SK-N-SH (cell line): ENCODE results near the gene DPYSL4. TPM values are rescaled to one million over a fixed set of nuclear protein-coding genes. Genes with fewer than 3 reads are reported as not detected.

Experiments used
- CTCF ChIA-PET: fragments of 300-600, 350-600 bp; formaldehyde crosslinking; extraction: SDS; loops from one replicate; lab custom pipeline; 2021; lab: Yijun Ruan, JAX
- POLR2A ChIA-PET: fragments of 350-600 bp; sonication (Branson Sonifier 250); formaldehyde crosslinking; extraction: SDS; loops from one replicate; lab custom pipeline; 2020; ENCODE audit warnings: antibody characterized with exemption, inconsistent platforms; lab: Yijun Ruan, JAX
- DNase-seq: peaks from one replicate; pipeline ENCODE4 v3.0.0; 2012
- H2AFZ ChIP-seq: fragments of 200-600 bp; sonication (generic); 2 replicates; pipeline ENCODE4 v1.8.1; 2016; ENCODE audit warnings: antibody characterized with exemption, mild to moderate bottlenecking, low read depth
- H3F3A ChIP-seq: fragments of 200-600 bp; sonication (generic); replicated peaks from 2 replicates; pipeline ENCODE3; 2016; ENCODE audit warnings: antibody characterized with exemption, mild to moderate bottlenecking; ENCODE audit not compliant: insufficient read depth
- H3K27ac ChIP-seq, 2 experiments: fragments of 200-500 bp in 1 of 2; fragments of 200-600 bp in 1 of 2; sonication (Bioruptor generic) in 1 of 2; sonication (generic), shearing (Covaris generic) in 1 of 2; 2 replicates each; pipeline versions ENCODE4 v1.5.1 to v1.6.1; 2014 to 2016; ENCODE audit warnings: low read depth in 2 of 2, inconsistent platforms in 1 of 2, low read length in 1 of 2, mild to moderate bottlenecking in 1 of 2, mixed read lengths in 1 of 2
- H3K27me3 ChIP-seq: fragments of 200-600 bp; sonication (generic), shearing (Covaris generic); 2 replicates; pipeline ENCODE4 v1.6.1; 2016; ENCODE audit warnings: mixed run types; ENCODE audit not compliant: insufficient read depth
- H3K36me3 ChIP-seq, 2 experiments: fragments of 200-500 bp in 1 of 2; fragments of 200-600 bp in 1 of 2; sonication (Bioruptor generic) in 1 of 2; sonication (generic) in 1 of 2; replicated peaks in 1 of 2; 2 replicates each; pipeline versions ENCODE3 to v1.5.1; 2014 to 2016; ENCODE audit warnings: low read length in 1 of 2, mild to moderate bottlenecking in 1 of 2; ENCODE audit not compliant: insufficient read depth in 2 of 2, control insufficient read depth in 1 of 2
- H3K4me1 ChIP-seq, 2 experiments: fragments of 200-500 bp in 1 of 2; fragments of 200-600 bp in 1 of 2; sonication (Bioruptor generic) in 1 of 2; sonication (generic), shearing (Covaris generic) in 1 of 2; 2 replicates each; pipeline versions ENCODE4 v1.5.1 to v1.6.1; 2014 to 2016; ENCODE audit warnings: low read depth in 1 of 2, low read length in 1 of 2, mixed run types in 1 of 2; ENCODE audit not compliant: insufficient read depth in 2 of 2, control insufficient read depth in 1 of 2
- H3K4me2 ChIP-seq: fragments of 200-600 bp; sonication (generic), shearing (Covaris generic); 2 replicates; pipeline ENCODE4 v1.6.1; 2017; ENCODE audit warnings: mixed run types
- H3K4me3 ChIP-seq, 2 experiments: fragments of 200-500 bp in 1 of 2; fragments of 200-600 bp in 1 of 2; sonication (Bioruptor generic) in 1 of 2; sonication (generic), shearing (Covaris generic) in 1 of 2; 2 replicates each; pipeline versions ENCODE4 v1.5.1 to v1.8.1; 2014 to 2016; ENCODE audit warnings: low read depth in 2 of 2, inconsistent platforms in 1 of 2, low read length in 1 of 2, mild to moderate bottlenecking in 1 of 2, mixed read lengths in 1 of 2, moderate library complexity in 1 of 2
- H3K79me2 ChIP-seq: fragments of 200-600 bp; sonication (generic); 2 replicates; pipeline ENCODE4 v1.8.1; 2017; ENCODE audit warnings: mild to moderate bottlenecking; ENCODE audit not compliant: insufficient read depth
- H3K9ac ChIP-seq: fragments of 200-600 bp; sonication (generic); 2 replicates; pipeline ENCODE4 v1.6.1; 2017; ENCODE audit warnings: mixed run types
- H3K9me2 ChIP-seq: fragments of 200-600 bp; sonication (generic); 2 replicates; pipeline ENCODE4 v1.6.1; 2017; ENCODE audit warnings: mixed run types
- H3K9me3 ChIP-seq: fragments of 200-600 bp; sonication (generic); 2 replicates; pipeline ENCODE4 v1.6.1; 2017; ENCODE audit warnings: mixed run types, mild to moderate bottlenecking, moderate library complexity
- H4K20me1 ChIP-seq: fragments of 200-600 bp; sonication (generic); 2 replicates; pipeline ENCODE4 v1.6.1; 2017; ENCODE audit warnings: mild to moderate bottlenecking, mixed run types; ENCODE audit not compliant: insufficient read depth
- ELF1 ChIP-seq: IDR thresholded peaks from 2 replicates; pipeline ENCODE4 v1.4.0; 2012
- EP300 ChIP-seq, 2 experiments: IDR thresholded peaks; 2 replicates each; pipeline versions ENCODE4 v1.4.0 to v1.6.1; 2012; ENCODE audit warnings: borderline replicate concordance in 1 of 2, low read depth in 1 of 2, low read length in 1 of 2
- FOXJ3 ChIP-seq: sonication (generic); formaldehyde crosslinking; IDR thresholded peaks from 2 replicates; pipeline ENCODE4 v1.5.1; 2020; ENCODE audit warnings: mild to moderate bottlenecking, missing genetic modification reagents
- FOXM1 ChIP-seq: IDR thresholded peaks from 2 replicates; pipeline ENCODE4 v1.4.0; 2012; ENCODE audit warnings: low read depth, mild to moderate bottlenecking
- GABPA ChIP-seq: IDR thresholded peaks from 2 replicates; pipeline ENCODE4 v1.4.0; 2012; ENCODE audit warnings: low read depth, mild to moderate bottlenecking
- MAX ChIP-seq: IDR thresholded peaks from 2 replicates; pipeline ENCODE4 v1.4.0; 2012; ENCODE audit warnings: low read depth
- MXI1 ChIP-seq: IDR thresholded peaks from 2 replicates; pipeline ENCODE4 v1.6.1; 2012; ENCODE audit warnings: mild to moderate bottlenecking, low read depth, low read length, improper control_type of control experiment
- PBX3 ChIP-seq: IDR thresholded peaks from 2 replicates; pipeline ENCODE4; 2012
- RAD21 ChIP-seq: IDR thresholded peaks from 2 replicates; pipeline ENCODE4 v1.6.1; 2012; ENCODE audit warnings: mild to moderate bottlenecking, low read length
- REST ChIP-seq: IDR thresholded peaks from 2 replicates; pipeline ENCODE4 v1.6.1; 2012; ENCODE audit warnings: mild to moderate bottlenecking, low read depth, low read length, moderate library complexity
- SIN3A ChIP-seq: IDR thresholded peaks from 2 replicates; pipeline ENCODE4 v1.6.1; 2012; ENCODE audit warnings: low read depth, mild to moderate bottlenecking, low read length, moderate library complexity, borderline replicate concordance
- USF2 ChIP-seq: fragments of 150-350 bp; IDR thresholded peaks from 2 replicates; pipeline ENCODE4 v1.6.1; 2017; ENCODE audit warnings: antibody characterized with exemption, low read length, low read depth, borderline replicate concordance
- ZBTB33 ChIP-seq: IDR thresholded peaks from 2 replicates; pipeline ENCODE4 v1.4.0; 2012; ENCODE audit warnings: low read depth, borderline replicate concordance
- WGBS: methylation state at CpG from one replicate; pipeline ENCODE4 v1.1.6; 2017; ENCODE audit warnings: low lambda C conversion rate; 5-methylcytosine and 5-hydroxymethylcytosine counted together
- polyA plus RNA-seq, 3 experiments: library from polyadenylated mRNA; depleted of rRNA; stranded (reverse); fragments of >200 nt; gene quantifications; 2 replicates each; pipeline ENCODE4 v1.2.3, GENCODE V29; 2012

The DPYSL4 gene
- polyA plus RNA-seq, 1 of the 3 experiments (the other 2 are of a cell fraction), result 21.8 TPM

GRCh38 chr10:132228616-132229015, 41.9 kb downstream of the DPYSL4 start:
- no peaks in the 10 kb centered on the region for H4K20me1 ChIP-seq
- ChIA-PET CTCF (interaction anchor here (1.8 kb wide), 1 partner anchor 125 kb away, joined by 5 read pairs; no protein-coding TSS in a partner anchor), POLR2A (no interaction called here)
- no peaks in the 10 kb centered on the region for H3K79me2 ChIP-seq
- H3K36me3 ChIP-seq, result no peaks in the 10 kb centered on the region
- H3K4me2 ChIP-seq, result no peak overlapping the region
- no peak overlapping the region for H3K4me3 ChIP-seq
- H3K9me2 ChIP-seq, result no peaks in the 10 kb centered on the region
- H2AFZ ChIP-seq, result no peak overlapping the region
- no peak overlapping the region for H3K27ac ChIP-seq
- no peak overlapping the region for H3K9ac ChIP-seq
- TF ChIP-seq GABPA (no peak), USF2 (no peak), ELF1 (no peak), FOXM1 (no peak), RAD21 (no peak), SIN3A (no peak), MAX (no peak), FOXJ3 (no peak), MXI1 (no peak), EP300 (IDR thresholded peaks at IDR 0.05; ENCODE audit: borderline replicate concordance in 1 of 2, low read depth in 1 of 2, low read length in 1 of 2) (no peak), ZBTB33 (no peak), REST (no peak), PBX3 (no peak)
- peaks cover 0 to 29% of the 10 kb centered on the region in 2 experiments; a peak in 1 of 4 replicates for H3K4me1 ChIP-seq
- no peaks in the 10 kb centered on the region for H3K9me3 ChIP-seq
- H3F3A ChIP-seq, result no peaks in the 10 kb centered on the region
- DNase-seq, result no peak
- H3K27me3 ChIP-seq, result no peaks in the 10 kb centered on the region
- WGBS, result 98% methylated on average over 11 of the region's 14 CpGs
